HEK293T (cell line): ENCODE measurements around the gene PRPSAP1.

Experiments
- CTCF ChIA-PET: fragments of 350-600 bp; formaldehyde crosslinking; extraction: SDS; loops from one replicate; lab custom pipeline; 2021; ENCODE audit warnings: antibody characterized with exemption, inconsistent platforms; lab: Yijun Ruan, JAX
- POLR2A ChIA-PET: fragments of 350-600 bp; formaldehyde crosslinking; extraction: SDS; loops from one replicate; lab custom pipeline; 2020; ENCODE audit warnings: antibody characterized with exemption, inconsistent platforms; lab: Yijun Ruan, JAX
- DNase-seq: peaks from one replicate; pipeline ENCODE4 v3.0.0; 2012; ENCODE audit warnings: mixed read lengths; ENCODE audit errors: extremely low spot score
- ARNT ChIP-seq: fragments of 450-650 bp; IDR thresholded peaks from 2 replicates; pipeline ENCODE4 v1.6.1; 2017; ENCODE audit warnings: mild to moderate bottlenecking
- BHLHE40 ChIP-seq: fragments of 450-650 bp; IDR thresholded peaks from 2 replicates; pipeline ENCODE4 v1.6.1; 2016; ENCODE audit warnings: mild to moderate bottlenecking, moderate library complexity, borderline replicate concordance
- CTBP1 ChIP-seq: fragments of 450-650 bp; IDR thresholded peaks from 2 replicates; pipeline ENCODE4 v1.6.1; 2016; ENCODE audit warnings: borderline replicate concordance
- ELF4 ChIP-seq: fragments of 450-650 bp; IDR thresholded peaks from 2 replicates; pipeline ENCODE4 v1.6.1; 2017; ENCODE audit warnings: antibody characterized with exemption
- FOXA1 ChIP-seq: fragments of 450-650 bp; IDR thresholded peaks from 2 replicates; pipeline ENCODE4 v1.6.1; 2016; ENCODE audit warnings: mild to moderate bottlenecking
- FOXK2 ChIP-seq: fragments of 450-650 bp; IDR thresholded peaks from 2 replicates; pipeline ENCODE4 v1.6.1; 2016; ENCODE audit warnings: mild to moderate bottlenecking
- FOXM1 ChIP-seq: fragments of 450-650 bp; IDR thresholded peaks from 2 replicates; pipeline ENCODE4 v1.6.1; 2017; ENCODE audit warnings: mild to moderate bottlenecking, borderline replicate concordance
- HDGF ChIP-seq: fragments of 450-650 bp; IDR thresholded peaks from 2 replicates; pipeline ENCODE4 v1.6.1; 2017; ENCODE audit warnings: antibody characterized with exemption, borderline replicate concordance
- L3MBTL2 ChIP-seq: fragments of 450-650 bp; conservative IDR thresholded peaks from 2 replicates; pipeline ENCODE4 v1.6.1; 2016; ENCODE audit warnings: mild to moderate bottlenecking
- LEF1 ChIP-seq: fragments of 450-650 bp; IDR thresholded peaks from 2 replicates; pipeline ENCODE4 v1.6.1; 2017; ENCODE audit warnings: mild to moderate bottlenecking, borderline replicate concordance
- NFRKB ChIP-seq: fragments of 450-650 bp; IDR thresholded peaks from 2 replicates; pipeline ENCODE4 v1.6.1; 2016; ENCODE audit warnings: mild to moderate bottlenecking, moderate library complexity
- SP1 ChIP-seq: fragments of 450-650 bp; IDR thresholded peaks from 2 replicates; pipeline ENCODE4 v1.6.1; 2017
- SUZ12 ChIP-seq: fragments of 450-650 bp; IDR thresholded peaks from 2 replicates; pipeline ENCODE4 v1.6.1; 2016; ENCODE audit warnings: mild to moderate bottlenecking
- TARDBP ChIP-seq: fragments of 450-650 bp; IDR thresholded peaks from 2 replicates; pipeline ENCODE4 v1.6.1; 2016
- ZNF384 ChIP-seq: fragments of 450-650 bp; IDR thresholded peaks from 2 replicates; pipeline ENCODE4 v1.6.1; 2016
- TF ChIP-seq, protein P1 (sequence below): fragments of 450-650 bp; IDR thresholded peaks from 2 replicates; pipeline ENCODE4 v1.6.1; 2016

PRPSAP1 gene, protein sequence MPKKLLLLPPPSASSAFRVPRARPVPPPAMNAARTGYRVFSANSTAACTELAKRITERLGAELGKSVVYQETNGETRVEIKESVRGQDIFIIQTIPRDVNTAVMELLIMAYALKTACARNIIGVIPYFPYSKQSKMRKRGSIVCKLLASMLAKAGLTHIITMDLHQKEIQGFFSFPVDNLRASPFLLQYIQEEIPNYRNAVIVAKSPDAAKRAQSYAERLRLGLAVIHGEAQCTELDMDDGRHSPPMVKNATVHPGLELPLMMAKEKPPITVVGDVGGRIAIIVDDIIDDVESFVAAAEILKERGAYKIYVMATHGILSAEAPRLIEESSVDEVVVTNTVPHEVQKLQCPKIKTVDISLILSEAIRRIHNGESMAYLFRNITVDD

DNA sequence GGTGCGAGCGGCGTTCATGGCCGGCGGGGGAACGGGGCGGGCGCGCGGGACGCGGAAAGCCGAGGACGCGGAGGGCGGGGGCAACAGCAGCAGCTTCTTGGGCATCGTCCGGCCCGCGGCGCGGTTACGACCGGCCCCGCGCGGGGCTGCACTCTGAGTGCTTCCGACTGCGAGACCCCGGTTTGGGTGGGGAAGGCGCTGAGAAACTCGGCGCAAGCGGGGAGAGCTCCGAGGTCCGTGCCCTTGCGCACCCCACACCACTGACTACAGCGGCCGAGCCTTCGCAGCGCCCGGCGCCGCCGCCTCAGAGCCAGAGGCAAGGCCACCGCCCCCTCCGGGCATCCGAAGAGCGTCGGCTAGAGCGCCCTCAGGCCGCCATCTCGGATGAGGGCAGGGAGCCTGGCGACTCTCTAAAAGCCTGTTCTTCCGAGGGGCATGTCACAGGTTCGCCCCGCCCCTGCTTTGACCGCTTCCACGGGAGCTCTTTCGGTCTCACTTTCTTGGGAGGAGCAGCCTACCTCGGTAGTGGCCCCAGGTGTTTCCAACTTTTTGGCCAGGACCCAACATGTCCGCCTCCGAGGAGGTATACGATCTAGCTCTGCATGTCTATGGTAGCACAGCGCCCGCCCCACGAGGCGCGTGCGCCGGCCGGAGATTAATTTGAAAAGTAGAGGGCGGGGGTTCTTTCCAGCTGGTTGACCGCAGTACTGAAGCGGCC is at the start of gene PRPSAP1:
PRPSAP1 (minus strand) TSS at position 318 of the 718 bp plus-strand sequence; CDS start at position 105, 213 bp downstream.
- TF ChIP-seq L3MBTL2 = peak; percentile 77
- no peak for TF ChIP-seq TARDBP
- peak; percentile 79 for TF ChIP-seq ELF4
- ChIA-PET CTCF (interaction anchor here (0.5 to 2.7 kb wide), 5 partner anchors 12 to 385 kb away, joined by 3 to 10 read pairs (median 4); no protein-coding TSS in a partner anchor), POLR2A (interaction anchor here (0.6 to 4.1 kb wide), 21 partner anchors 8 to 378 kb away, joined by 3 to 58 read pairs (median 4); partner anchors contain the start of genes SPHK1 and UBE2O)
- DNase-seq = peak; percentile 92

DNA sequence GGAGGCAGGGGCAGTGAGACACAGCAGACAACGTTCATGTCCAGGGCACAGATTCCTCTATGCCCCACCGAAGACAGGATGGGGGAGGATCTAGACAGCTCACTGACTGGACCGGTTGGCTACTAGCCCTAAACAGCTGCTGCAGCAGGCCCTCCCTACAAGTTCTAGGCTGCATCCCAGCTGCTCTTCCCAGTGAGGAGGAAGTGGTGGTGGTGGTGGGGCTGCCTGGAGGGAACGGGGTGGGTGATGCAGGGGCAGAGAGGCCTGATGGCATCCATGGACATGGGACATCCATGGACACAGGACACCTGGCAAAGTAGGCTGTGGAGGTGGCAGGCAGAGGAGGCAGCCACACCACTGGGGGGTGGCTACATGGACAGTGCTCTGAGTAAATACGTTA is 49.0 kb upstream of the PRPSAP1 start:
- no peak for DNase-seq
- ChIA-PET CTCF (interaction anchor here (1.0 kb wide), 1 partner anchor 17 kb away, joined by 3 read pairs; no protein-coding TSS in a partner anchor), POLR2A (no interaction called here)
- TF ChIP-seq NFRKB = no peak
- no peak for TF ChIP-seq SUZ12
- no peak for TF ChIP-seq ZNF384
- no peak for TF ChIP-seq FOXK2
- no peak for TF ChIP-seq FOXA1
- no peak for TF ChIP-seq BHLHE40
- TF ChIP-seq TARDBP = no peak
- TF ChIP-seq ELF4 = no peak
- TF ChIP-seq, protein P1, sequence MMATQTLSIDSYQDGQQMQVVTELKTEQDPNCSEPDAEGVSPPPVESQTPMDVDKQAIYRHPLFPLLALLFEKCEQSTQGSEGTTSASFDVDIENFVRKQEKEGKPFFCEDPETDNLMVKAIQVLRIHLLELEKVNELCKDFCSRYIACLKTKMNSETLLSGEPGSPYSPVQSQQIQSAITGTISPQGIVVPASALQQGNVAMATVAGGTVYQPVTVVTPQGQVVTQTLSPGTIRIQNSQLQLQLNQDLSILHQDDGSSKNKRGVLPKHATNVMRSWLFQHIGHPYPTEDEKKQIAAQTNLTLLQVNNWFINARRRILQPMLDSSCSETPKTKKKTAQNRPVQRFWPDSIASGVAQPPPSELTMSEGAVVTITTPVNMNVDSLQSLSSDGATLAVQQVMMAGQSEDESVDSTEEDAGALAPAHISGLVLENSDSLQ = no peak
- TF ChIP-seq HDGF = no peak

DNA sequence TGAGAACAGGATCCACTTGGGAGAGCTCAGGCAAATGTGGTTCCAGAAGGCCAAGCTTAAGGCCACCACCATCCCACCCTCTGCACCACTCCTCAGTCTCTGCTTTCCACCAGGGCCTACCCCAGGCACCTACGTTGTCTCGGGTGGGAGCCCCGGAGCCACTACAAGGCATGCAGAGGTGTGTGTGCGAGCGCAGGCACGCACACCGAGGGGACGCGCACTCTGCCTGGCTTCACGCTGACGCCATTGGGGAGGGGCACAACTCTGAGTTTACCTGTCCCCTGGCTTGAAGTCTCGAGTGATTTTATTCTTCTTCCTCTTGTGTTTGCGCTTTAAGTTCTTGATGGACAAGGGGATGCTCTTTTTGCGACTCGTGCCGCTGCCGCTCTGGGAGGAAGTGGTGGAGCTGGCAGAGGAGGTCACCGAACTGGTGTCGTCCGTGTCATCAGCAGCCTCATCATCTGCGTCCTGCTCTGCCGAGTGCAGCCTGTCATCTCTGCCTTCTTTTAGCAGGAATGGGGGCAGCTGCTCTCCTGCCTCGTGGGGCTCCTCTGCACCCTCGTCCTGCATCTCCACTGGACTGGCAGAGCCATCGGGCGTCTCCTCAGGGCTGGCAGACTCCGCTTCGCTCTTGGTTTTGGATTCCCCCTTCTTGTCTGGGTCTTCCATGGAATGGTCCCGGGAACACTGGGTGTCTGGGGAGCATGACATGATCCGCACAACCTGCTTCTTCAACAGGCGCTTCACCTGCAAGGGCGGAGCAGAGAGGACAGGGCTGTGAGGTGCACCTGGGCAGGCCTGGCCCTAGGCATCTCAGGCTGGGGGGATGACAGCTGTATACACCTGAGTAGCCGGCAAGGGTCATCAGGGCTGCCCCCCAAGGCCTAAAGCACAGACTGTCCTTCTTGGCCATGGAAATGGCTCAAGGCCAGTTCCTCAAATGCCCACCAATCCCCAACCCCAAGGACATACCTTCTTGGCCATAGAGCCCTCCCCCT is 45.8 kb upstream of the PRPSAP1 start:
- ChIA-PET POLR2A (interaction anchor here (1.5 to 2.6 kb wide), 2 partner anchors 26 to 46 kb away, joined by 3 to 23 read pairs; partner anchors contain the start of gene PRPSAP1), CTCF (interaction anchor here (1.6 to 3.5 kb wide), 5 partner anchors 13 to 97 kb away, joined by 5 to 42 read pairs (median 16); partner anchors contain the start of gene SPHK1)
- no peak for DNase-seq
- TF ChIP-seq NFRKB = no peak
- TF ChIP-seq LEF1 = no peak
- no peak for TF ChIP-seq FOXM1
- no peak for TF ChIP-seq FOXA1
- no peak for TF ChIP-seq L3MBTL2
- TF ChIP-seq ELF4 = no peak
- TF ChIP-seq HDGF = no peak
- no peak for TF ChIP-seq TARDBP
- no peak for TF ChIP-seq ZNF384
- no peak for TF ChIP-seq FOXK2
- no peak for TF ChIP-seq ARNT
- no peak for TF ChIP-seq SP1
- TF ChIP-seq BHLHE40 = no peak
- no peak for TF ChIP-seq SUZ12
- TF ChIP-seq, protein P1 = no peak
- no peak for TF ChIP-seq CTBP1

DNA sequence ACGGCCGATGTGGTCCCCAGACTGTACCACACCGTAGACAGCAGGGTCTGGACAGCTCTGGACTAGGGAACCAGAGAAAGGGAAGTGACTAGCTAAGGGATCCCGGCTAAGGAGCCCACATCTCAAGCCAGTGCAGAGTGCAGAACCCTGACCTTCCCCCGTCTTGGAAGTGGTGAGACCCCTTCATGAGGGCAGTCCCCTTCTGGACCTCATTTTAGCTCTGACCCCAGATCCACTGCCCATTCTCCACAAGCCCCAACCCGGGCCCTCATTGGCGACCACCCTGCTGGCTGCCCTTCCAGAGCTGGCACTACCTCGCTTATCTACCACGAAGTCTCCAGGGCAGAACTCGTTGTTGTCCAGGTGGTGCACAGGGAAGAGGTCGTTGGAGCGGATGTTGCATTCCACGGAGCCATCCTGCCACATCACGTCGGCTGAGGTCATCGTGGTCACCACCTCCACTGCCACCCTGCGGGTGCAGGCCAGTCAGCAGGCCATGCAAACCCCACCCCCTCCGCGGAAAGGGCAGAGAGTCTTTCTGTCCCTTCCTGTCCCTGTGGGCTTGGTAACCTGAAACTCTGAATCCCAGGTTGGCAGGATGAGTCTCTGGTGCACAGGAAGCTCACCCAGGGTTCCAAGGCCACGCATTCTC is 44.9 kb upstream of the PRPSAP1 start:
- TF ChIP-seq CTBP1 (no peak), ZNF384 (no peak)
- DNase-seq = no peak
- POLR2A ChIA-PET = interaction anchor here (1.3 to 2.6 kb wide), 3 partner anchors 23 to 45 kb away, joined by 3 to 23 read pairs (median 3); partner anchors contain the start of gene PRPSAP1
- CTCF ChIA-PET = interaction anchor here (0.6 to 3.5 kb wide), 22 partner anchors 10 to 228 kb away, joined by 3 to 42 read pairs (median 5); partner anchors contain the start of genes PRPSAP1 and SPHK1

DNA sequence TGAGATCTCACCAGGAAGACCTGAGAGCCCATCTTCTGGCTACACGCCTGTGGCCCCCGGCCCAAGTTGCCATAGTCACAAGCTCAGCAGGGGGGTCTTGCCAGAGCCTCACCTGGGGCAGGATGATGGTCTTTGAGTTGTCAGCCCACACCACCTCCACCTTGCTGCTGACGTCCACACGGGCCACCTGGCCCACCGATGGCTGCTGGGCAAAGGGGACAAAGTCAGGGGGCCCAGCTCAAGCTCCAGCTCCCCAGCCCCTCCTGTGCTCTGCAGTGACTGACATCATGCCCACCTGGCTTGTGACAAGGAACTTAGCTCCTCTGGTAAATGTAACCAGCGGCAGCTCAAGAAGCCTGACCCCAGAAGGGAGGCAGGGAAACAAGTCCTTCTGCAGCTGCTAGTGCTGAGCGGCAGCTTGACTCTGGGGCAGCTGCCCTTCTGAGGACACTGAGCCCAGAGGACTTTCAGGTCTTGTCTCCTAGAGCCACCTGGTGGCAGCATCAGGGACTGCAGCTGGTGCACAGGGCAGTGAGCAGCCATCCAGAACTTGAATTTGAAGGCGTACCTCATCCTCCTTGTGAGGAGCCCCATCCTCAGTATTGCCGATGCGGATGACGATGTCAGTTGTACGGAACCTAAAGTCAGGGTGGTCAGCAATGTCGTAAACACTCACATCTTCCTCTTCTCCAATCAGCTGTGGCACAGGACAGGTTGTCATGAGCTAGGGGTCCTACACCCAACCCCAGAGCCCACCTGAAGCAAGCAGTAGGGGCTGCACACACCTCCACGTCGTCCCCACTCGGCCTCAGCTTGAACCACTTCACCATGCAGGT is 44.2 kb upstream of the PRPSAP1 start:
- peak; percentile 90 for DNase-seq
- TF ChIP-seq NFRKB = no peak
- TF ChIP-seq ARNT = no peak
- TF ChIP-seq LEF1 = no peak
- TF ChIP-seq ELF4 = no peak
- TF ChIP-seq CTBP1 = no peak
- TF ChIP-seq SUZ12 = no peak
- no peak for TF ChIP-seq L3MBTL2
- no peak for TF ChIP-seq FOXA1
- no peak for TF ChIP-seq HDGF
- TF ChIP-seq, protein P1 = no peak
- TF ChIP-seq ZNF384 = no peak
- TF ChIP-seq FOXM1 = no peak
- TF ChIP-seq BHLHE40 = no peak
- no peak for TF ChIP-seq TARDBP
- no peak for TF ChIP-seq FOXK2
- no peak for TF ChIP-seq SP1
- ChIA-PET POLR2A (interaction anchor here (1.1 to 2.6 kb wide), 5 partner anchors 22 to 274 kb away, joined by 3 to 23 read pairs (median 4); partner anchors contain the start of gene PRPSAP1), CTCF (interaction anchor here (0.6 to 3.5 kb wide), 29 partner anchors 8 to 276 kb away, joined by 3 to 42 read pairs (median 4); partner anchors contain the start of genes PRPSAP1 and SPHK1)
